NB4 (cell line): ENCODE measurements around the gene ATL1.

ENCODE experiments used
- MYC ChIP-seq: IDR thresholded peaks from 2 replicates; pipeline ENCODE4 v1.6.1; 2011; ENCODE audit warnings: low read depth, low read length
- TF ChIP-seq, protein P1 (sequence below): IDR thresholded peaks from one replicate; pipeline ENCODE4 v1.5.1; 2012; ENCODE audit warnings: low read depth, low read length

DNA sequence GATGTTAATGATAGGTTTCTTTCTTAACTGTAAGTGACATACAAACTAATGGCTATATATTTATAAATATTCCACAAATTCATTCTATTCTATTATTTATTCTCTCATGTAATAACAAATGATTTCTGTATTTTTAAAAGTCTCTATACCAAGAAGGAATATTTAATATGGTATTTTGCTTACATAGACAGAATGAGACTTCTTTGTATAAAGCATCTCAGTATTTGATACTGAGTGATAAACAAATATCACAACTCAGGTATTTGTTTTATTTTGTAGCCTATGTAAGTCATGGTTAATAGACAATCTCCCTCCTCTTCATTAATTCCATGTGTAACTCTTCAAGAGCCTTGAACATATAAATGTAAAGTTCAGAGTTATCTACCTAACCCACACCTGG, 18.0 kb downstream of the ATL1 start:
- TF ChIP-seq, protein P1, sequence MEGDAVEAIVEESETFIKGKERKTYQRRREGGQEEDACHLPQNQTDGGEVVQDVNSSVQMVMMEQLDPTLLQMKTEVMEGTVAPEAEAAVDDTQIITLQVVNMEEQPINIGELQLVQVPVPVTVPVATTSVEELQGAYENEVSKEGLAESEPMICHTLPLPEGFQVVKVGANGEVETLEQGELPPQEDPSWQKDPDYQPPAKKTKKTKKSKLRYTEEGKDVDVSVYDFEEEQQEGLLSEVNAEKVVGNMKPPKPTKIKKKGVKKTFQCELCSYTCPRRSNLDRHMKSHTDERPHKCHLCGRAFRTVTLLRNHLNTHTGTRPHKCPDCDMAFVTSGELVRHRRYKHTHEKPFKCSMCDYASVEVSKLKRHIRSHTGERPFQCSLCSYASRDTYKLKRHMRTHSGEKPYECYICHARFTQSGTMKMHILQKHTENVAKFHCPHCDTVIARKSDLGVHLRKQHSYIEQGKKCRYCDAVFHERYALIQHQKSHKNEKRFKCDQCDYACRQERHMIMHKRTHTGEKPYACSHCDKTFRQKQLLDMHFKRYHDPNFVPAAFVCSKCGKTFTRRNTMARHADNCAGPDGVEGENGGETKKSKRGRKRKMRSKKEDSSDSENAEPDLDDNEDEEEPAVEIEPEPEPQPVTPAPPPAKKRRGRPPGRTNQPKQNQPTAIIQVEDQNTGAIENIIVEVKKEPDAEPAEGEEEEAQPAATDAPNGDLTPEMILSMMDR = no peak
- no peak for TF ChIP-seq MYC
